HCT116 (cell line): Measurements from ENCODE around the gene SNX13. TPM values are rescaled to one million over a fixed set of nuclear protein-coding genes. Genes with fewer than 3 reads are reported as not detected.

Experiments used
- ATAC-seq: fragments of 200-7000 bp; cut with Tn5 transposase; 2 replicates; pipeline ENCODE4 v1.9.1; 2020; ENCODE audit warnings: mild to moderate bottlenecking, moderate library complexity
- BruUV-seq: library from RNA; stranded (reverse); fragments of 400-500 nt; replicated peaks from 2 replicates; lab custom pipeline; 2021; lab: Mats Ljungman, UMichigan
- CTCF ChIA-PET: fragments of 300-600 bp; sonication (Branson Sonifier 250); formaldehyde crosslinking; loops from one replicate; lab custom pipeline; 2021; ENCODE audit warnings: antibody characterized with exemption; lab: Charles Lee
- POLR2A ChIA-PET: fragments of 300-600, 350-600 bp; sonication (Branson Sonifier 250); formaldehyde crosslinking; loops from one replicate; lab custom pipeline; 2021; ENCODE audit warnings: antibody characterized with exemption; lab: Charles Lee
- RAD21 ChIA-PET, 2 experiments: fragments of 300-600 bp; sonication (Branson Sonifier 250); formaldehyde crosslinking; loops; one replicate each; lab custom pipeline; 2023; ENCODE audit warnings: low total read pairs in 2 of 2; ENCODE audit not compliant: uncharacterized antibody in 2 of 2, unreplicated experiment in 2 of 2, low non-redundant PET in 1 of 2; lab: Charles Lee
- DNase-seq: peaks from one replicate; pipeline ENCODE4 v3.0.0-alpha.2; 2010; ENCODE audit warnings: low read depth, low spot score
- H2AFZ ChIP-seq: fragments of 200-600 bp; shearing (Covaris generic), sonication (generic); 2 replicates; pipeline ENCODE4 v1.6.1; 2017; ENCODE audit warnings: low read depth, mixed run types, mixed read lengths, antibody characterized with exemption, low read length; ENCODE audit not compliant: poor library complexity, severe bottlenecking
- H3K27ac ChIP-seq: 2 replicates; pipeline ENCODE4 v1.5.1; 2012; ENCODE audit warnings: low read depth, low read length
- H3K27me3 ChIP-seq: fragments of 200-600 bp; sonication (generic); 2 replicates; pipeline ENCODE4 v1.6.1; 2016; ENCODE audit warnings: mixed run types, low read length, mixed read lengths; ENCODE audit not compliant: insufficient read depth
- H3K36me3 ChIP-seq, 2 experiments: fragments of 200-500 bp in 1 of 2; fragments of 200-600 bp in 1 of 2; sonication (Bioruptor generic) in 1 of 2; sonication (generic) in 1 of 2; 2 replicates each; pipeline versions ENCODE4 v1.5.1 to v1.6.1; 2014 to 2016; ENCODE audit warnings: low read length in 2 of 2, inconsistent platforms in 1 of 2, mixed read lengths in 1 of 2, mixed run types in 1 of 2; ENCODE audit not compliant: insufficient read depth in 2 of 2, control insufficient read depth in 1 of 2
- H3K4me1 ChIP-seq, 2 experiments: fragments of 200-600 bp in 1 of 2; sonication (generic) in 1 of 2; 2 replicates each; pipeline versions ENCODE4 v1.5.1 to v1.6.1; 2012 to 2017; ENCODE audit warnings: low read length in 2 of 2, inconsistent platforms in 1 of 2, mild to moderate bottlenecking in 1 of 2, mixed read lengths in 1 of 2, mixed run types in 1 of 2, moderate library complexity in 1 of 2; ENCODE audit not compliant: insufficient read depth in 2 of 2, control insufficient read depth in 1 of 2
- H3K4me2 ChIP-seq: fragments of 200-600 bp; sonication (generic); 2 replicates; pipeline ENCODE4 v1.6.1; 2017; ENCODE audit warnings: mixed run types, low read length, mixed read lengths
- H3K4me3 ChIP-seq, 2 experiments: fragments of 200-600 bp in 1 of 2; sonication (generic) in 1 of 2; replicated peaks in 1 of 2; 2 replicates each; pipeline ENCODE4 v1.5.1; 2011 to 2016; ENCODE audit warnings: low read length in 2 of 2, control low read depth in 1 of 2, low read depth in 1 of 2, mild to moderate bottlenecking in 1 of 2, mixed read lengths in 1 of 2, mixed run types in 1 of 2
- H3K79me2 ChIP-seq: fragments of 200-600 bp; sonication (generic); 2 replicates; pipeline ENCODE4 v1.6.1; 2017; ENCODE audit warnings: mild to moderate bottlenecking, mixed run types, low read length, moderate library complexity, mixed read lengths; ENCODE audit not compliant: insufficient read depth
- H3K9ac ChIP-seq: fragments of 200-600 bp; sonication (generic); 2 replicates; pipeline ENCODE4 v1.6.1; 2016; ENCODE audit warnings: low read length, mixed read lengths
- H3K9me2 ChIP-seq: fragments of 200-600 bp; sonication (generic), shearing (Covaris generic); 2 replicates; pipeline ENCODE4 v1.6.1; 2017; ENCODE audit warnings: mixed run types, mild to moderate bottlenecking, moderate library complexity; ENCODE audit not compliant: insufficient read depth
- H3K9me3 ChIP-seq, 2 experiments: fragments of 200-500 bp in 1 of 2; fragments of 200-600 bp in 1 of 2; sonication (Bioruptor generic) in 1 of 2; sonication (generic) in 1 of 2; 2 replicates each; pipeline ENCODE4 v1.6.1; 2014 to 2017; ENCODE audit warnings: low read length in 2 of 2, mixed read lengths in 2 of 2, inconsistent platforms in 1 of 2, low read depth in 1 of 2, mild to moderate bottlenecking in 1 of 2, mixed run types in 1 of 2, moderate library complexity in 1 of 2; ENCODE audit not compliant: control insufficient read depth in 1 of 2, insufficient read depth in 1 of 2
- H4K20me1 ChIP-seq: fragments of 200-600 bp; sonication (generic), shearing (Covaris generic); 2 replicates; pipeline ENCODE4 v1.6.1; 2017; ENCODE audit warnings: mixed run types, mild to moderate bottlenecking, moderate library complexity; ENCODE audit not compliant: insufficient read depth
- CEBPB ChIP-seq: IDR thresholded peaks from 2 replicates; pipeline ENCODE4 v1.6.1; 2012; ENCODE audit warnings: low read depth
- CTCF ChIP-seq, 3 experiments: fragments of 200-600 bp in 1 of 3; sonication (generic) in 1 of 3; IDR thresholded peaks in 2 of 3; conservative IDR thresholded peaks in 1 of 3; 2 replicates each; pipeline ENCODE4 v1.5.1; 2012 to 2017; ENCODE audit warnings: low read depth in 2 of 3, low read length in 2 of 3, antibody characterized with exemption in 1 of 3, borderline replicate concordance in 1 of 3, control low read depth in 1 of 3, mild to moderate bottlenecking in 1 of 3, mixed read lengths in 1 of 3, mixed run types in 1 of 3, moderate library complexity in 1 of 3; ENCODE audit not compliant: insufficient read depth in 1 of 3
- EGR1 ChIP-seq: IDR thresholded peaks from 2 replicates; pipeline ENCODE4 v1.6.1; 2012; ENCODE audit warnings: low read depth
- EZH2 ChIP-seq: fragments of 200-600 bp; sonication (generic); IDR thresholded peaks from 2 replicates; pipeline ENCODE4 v1.6.1; 2017; ENCODE audit warnings: antibody characterized with exemption, mixed run types
- SP1 ChIP-seq: IDR thresholded peaks from 2 replicates; pipeline ENCODE4 v1.6.1; 2012; ENCODE audit warnings: low read depth
- ZFX ChIP-seq: fragments of 450-650 bp; IDR thresholded peaks from 2 replicates; pipeline ENCODE4 v1.6.1; 2017
- intact Hi-C: fragments of 100-400 bp; cut with micrococcal nuclease; formaldehyde crosslinking; loops from 2 replicates; pipeline ENCODE4 v1.10.0; 2022
- total RNA-seq: library from RNA; stranded (reverse); gene quantifications from one replicate; pipeline ENCODE4 v1.2.1, GENCODE V29; 2021; ENCODE audit not compliant: unreplicated experiment
- TF ChIP-seq, protein P1 (sequence below): IDR thresholded peaks from 2 replicates; pipeline ENCODE4 v1.6.1; 2012; ENCODE audit warnings: low read depth

The SNX13 gene
- total RNA-seq, 1 experiment from 2014 or later, result 33.4 TPM

DNA sequence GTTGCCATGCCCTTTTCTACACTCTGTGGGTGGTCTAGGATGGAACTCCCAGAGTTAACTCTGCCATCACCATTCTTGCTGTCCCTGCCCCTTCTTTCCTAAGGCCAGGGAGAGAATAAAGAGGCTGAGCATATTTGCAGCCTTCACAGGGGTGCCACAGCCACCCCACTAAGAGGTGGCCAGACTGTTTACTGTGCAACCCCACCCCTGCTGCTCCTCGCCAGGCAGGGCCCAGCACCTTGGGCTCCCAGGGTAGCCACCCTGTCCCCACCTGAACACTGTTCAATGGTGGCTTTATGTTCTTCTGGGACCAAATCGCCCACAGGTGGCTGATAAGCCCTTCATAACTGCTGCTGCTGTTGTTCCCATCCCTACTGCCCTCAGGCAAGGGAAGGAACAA lies 198.9 kb downstream of the SNX13 start:
- ChIA-PET CTCF (no interaction called here), POLR2A (no interaction called here), RAD21 (no interaction called here)
- no peaks in the 10 kb centered on the region for H3K79me2 ChIP-seq
- intact Hi-C loops, result no loop called here
- no peaks in the 10 kb centered on the region for H3K9me3 ChIP-seq
- TF ChIP-seq EZH2, result no peak
- no peak for TF ChIP-seq CEBPB
- TF ChIP-seq SP1, result no peak
- no peak for TF ChIP-seq CTCF (IDR thresholded peaks at IDR 0.05 in 2 of 3, conservative IDR thresholded peaks at IDR 0.05 in 1 of 3; ENCODE audit: borderline replicate concordance in 1 of 3, insufficient read depth in 1 of 3, low read depth in 2 of 3, low read length in 2 of 3)
- TF ChIP-seq ZFX, result no peak
- no peak for TF ChIP-seq EGR1
- TF ChIP-seq, protein P1, sequence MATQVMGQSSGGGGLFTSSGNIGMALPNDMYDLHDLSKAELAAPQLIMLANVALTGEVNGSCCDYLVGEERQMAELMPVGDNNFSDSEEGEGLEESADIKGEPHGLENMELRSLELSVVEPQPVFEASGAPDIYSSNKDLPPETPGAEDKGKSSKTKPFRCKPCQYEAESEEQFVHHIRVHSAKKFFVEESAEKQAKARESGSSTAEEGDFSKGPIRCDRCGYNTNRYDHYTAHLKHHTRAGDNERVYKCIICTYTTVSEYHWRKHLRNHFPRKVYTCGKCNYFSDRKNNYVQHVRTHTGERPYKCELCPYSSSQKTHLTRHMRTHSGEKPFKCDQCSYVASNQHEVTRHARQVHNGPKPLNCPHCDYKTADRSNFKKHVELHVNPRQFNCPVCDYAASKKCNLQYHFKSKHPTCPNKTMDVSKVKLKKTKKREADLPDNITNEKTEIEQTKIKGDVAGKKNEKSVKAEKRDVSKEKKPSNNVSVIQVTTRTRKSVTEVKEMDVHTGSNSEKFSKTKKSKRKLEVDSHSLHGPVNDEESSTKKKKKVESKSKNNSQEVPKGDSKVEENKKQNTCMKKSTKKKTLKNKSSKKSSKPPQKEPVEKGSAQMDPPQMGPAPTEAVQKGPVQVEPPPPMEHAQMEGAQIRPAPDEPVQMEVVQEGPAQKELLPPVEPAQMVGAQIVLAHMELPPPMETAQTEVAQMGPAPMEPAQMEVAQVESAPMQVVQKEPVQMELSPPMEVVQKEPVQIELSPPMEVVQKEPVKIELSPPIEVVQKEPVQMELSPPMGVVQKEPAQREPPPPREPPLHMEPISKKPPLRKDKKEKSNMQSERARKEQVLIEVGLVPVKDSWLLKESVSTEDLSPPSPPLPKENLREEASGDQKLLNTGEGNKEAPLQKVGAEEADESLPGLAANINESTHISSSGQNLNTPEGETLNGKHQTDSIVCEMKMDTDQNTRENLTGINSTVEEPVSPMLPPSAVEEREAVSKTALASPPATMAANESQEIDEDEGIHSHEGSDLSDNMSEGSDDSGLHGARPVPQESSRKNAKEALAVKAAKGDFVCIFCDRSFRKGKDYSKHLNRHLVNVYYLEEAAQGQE, result no peak
- no peak overlapping the region for H3K4me3 ChIP-seq
- DNase-seq (no peak), ATAC-seq (no peak)
- no peaks in the 10 kb centered on the region for H4K20me1 ChIP-seq
- no TSS peak for BruUV-seq
- no peaks in the 10 kb centered on the region for H3K4me1 ChIP-seq
- no peaks in the 10 kb centered on the region for H3K9me2 ChIP-seq
- H3K36me3 ChIP-seq, result no peaks in the 10 kb centered on the region
- no peak overlapping the region for H3K9ac ChIP-seq
- no peaks in the 10 kb centered on the region for H3K27me3 ChIP-seq
- H3K27ac ChIP-seq, result no peak overlapping the region
- no peak overlapping the region for H3K4me2 ChIP-seq
- no peak overlapping the region for H2AFZ ChIP-seq

Other genes starting within 250 kb of the SNX13 start
- gene PRPS1L1, start 87.4 kb upstream of the SNX13 start, total RNA-seq, result not detected